ENCODE measurements around the gene PDLIM5.

PDLIM5 gene

DNA sequence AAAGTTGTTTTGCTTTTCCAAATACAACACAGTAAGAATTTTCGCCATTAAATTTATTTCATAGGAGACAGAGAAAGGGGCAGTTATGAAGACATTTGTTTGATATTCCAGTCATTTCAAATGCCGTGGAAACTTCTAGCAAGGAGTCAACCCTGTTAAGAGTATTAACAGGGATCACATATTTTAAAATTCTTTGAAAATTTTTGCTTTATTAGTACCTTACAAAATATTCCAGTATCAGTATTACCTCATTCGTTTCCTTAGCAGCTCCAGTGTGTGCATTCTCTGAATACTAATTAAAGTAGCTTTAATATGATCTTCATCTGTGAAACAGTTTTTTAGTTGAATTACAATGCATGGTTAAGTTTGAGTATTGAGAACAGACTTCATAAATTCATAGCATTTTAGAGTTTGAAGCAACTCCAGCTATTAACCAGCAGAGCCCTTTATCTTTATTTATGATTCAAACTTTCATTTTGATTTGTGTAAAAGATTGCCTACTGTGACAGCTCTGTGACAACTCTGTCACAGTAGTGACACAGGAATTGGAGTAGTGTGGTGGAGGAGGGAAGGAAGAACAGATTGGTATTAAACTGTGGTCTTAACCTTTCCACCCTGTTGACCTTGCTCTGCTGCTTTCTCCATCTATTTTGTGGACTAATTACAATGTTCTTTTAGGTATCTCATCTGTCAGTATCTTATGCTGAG is 86.3 kb downstream of the PDLIM5 start:
- Histone ChIP-seq H2BK120ac (ENCODE audit: low read depth, low read length) (no peak overlapping the region), H3K36me3 (ENCODE audit: control insufficient read depth, insufficient read depth, low read length) (no peaks in the 10 kb centered on the region), H2BK15ac (replicated peaks; ENCODE audit: low read depth) (no peak overlapping the region), H2AK5ac (ENCODE audit: low read length) (no peak overlapping the region), H3K4ac (ENCODE audit: low read depth, low read length) (no peak overlapping the region), H2BK5ac (ENCODE audit: low read length) (no peak overlapping the region), H3K4me2 (ENCODE audit: low read length) (no peak overlapping the region), H3K4me1 (ENCODE audit: control insufficient read depth, low read depth, low read length) (peaks cover 5% of the 10 kb centered on the region), H3K27me3 (ENCODE audit: insufficient read depth, low read length, poor library complexity) (no peaks in the 10 kb centered on the region), H3K56ac (ENCODE audit: low read length) (no peak overlapping the region), H3K23ac (ENCODE audit: low read length) (no peak overlapping the region), H3K27ac (ENCODE audit: low read depth, low read length) (no peak overlapping the region), H4K5ac (ENCODE audit: low read length) (no peak overlapping the region), H3K79me1 (ENCODE audit: low read length) (peaks cover 4% of the 10 kb centered on the region), H3K18ac (ENCODE audit: low read length) (no peak overlapping the region), H4K8ac (ENCODE audit: low read depth, low read length) (no peak overlapping the region), H3K79me2 (ENCODE audit: control insufficient read depth, insufficient read depth, low read length) (no peaks in the 10 kb centered on the region), H3K4me3 (ENCODE audit: low read length) (no peak overlapping the region), H3K9ac (ENCODE audit: low read length) (no peak overlapping the region)
- WGBS (ENCODE audit: extremely low coverage, insufficient coverage, low lambda C conversion rate): no CpG with 5 or more reads among the region's 3 CpGs
- no peak for DNase-seq

DNA sequence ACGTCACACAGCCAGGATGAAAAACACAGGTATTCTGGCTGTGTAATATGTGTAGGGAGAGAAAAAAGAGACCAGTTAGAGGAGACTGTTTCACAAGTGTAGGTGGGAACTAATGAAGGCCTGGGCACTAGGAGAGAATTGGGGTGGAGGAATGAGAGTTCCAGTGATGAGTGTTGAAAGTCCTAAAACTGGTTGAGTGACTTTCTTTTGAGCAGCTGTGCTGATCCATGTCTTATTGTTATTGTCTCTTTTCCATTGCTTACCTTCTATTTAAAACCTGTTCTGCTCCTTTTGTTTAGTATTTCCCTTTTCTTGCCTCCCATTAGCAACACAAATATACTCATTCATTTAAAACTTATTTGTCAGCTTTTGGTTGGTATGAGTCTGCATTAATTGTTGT is 88.7 kb downstream of the PDLIM5 start:
- Histone ChIP-seq H2BK120ac (ENCODE audit: low read depth, low read length) (no peak overlapping the region), H3K79me2 (ENCODE audit: control insufficient read depth, insufficient read depth, low read length) (no peaks in the 10 kb centered on the region), H3K27me3 (ENCODE audit: insufficient read depth, low read length, poor library complexity) (no peaks in the 10 kb centered on the region), H3K4me3 (ENCODE audit: low read length) (no peak overlapping the region), H3K27ac (ENCODE audit: low read depth, low read length) (no peak overlapping the region), H3K79me1 (ENCODE audit: low read length) (peaks cover 3% of the 10 kb centered on the region), H3K4me1 (ENCODE audit: control insufficient read depth, low read depth, low read length) (peaks cover 3% of the 10 kb centered on the region), H3K36me3 (ENCODE audit: control insufficient read depth, insufficient read depth, low read length) (no peaks in the 10 kb centered on the region), H3K9ac (ENCODE audit: low read length) (no peak overlapping the region), H2BK5ac (ENCODE audit: low read length) (no peak overlapping the region), H4K8ac (ENCODE audit: low read depth, low read length) (no peak overlapping the region), H4K5ac (ENCODE audit: low read length) (no peak overlapping the region), H2BK15ac (replicated peaks; ENCODE audit: low read depth) (no peak overlapping the region), H2AK5ac (ENCODE audit: low read length) (no peak overlapping the region), H3K4me2 (ENCODE audit: low read length) (no peak overlapping the region), H3K4ac (ENCODE audit: low read depth, low read length) (no peak overlapping the region), H3K18ac (ENCODE audit: low read length) (no peak overlapping the region), H3K23ac (ENCODE audit: low read length) (no peak overlapping the region), H3K56ac (ENCODE audit: low read length) (no peak overlapping the region)
- WGBS (ENCODE audit: extremely low coverage, insufficient coverage, low lambda C conversion rate): no CpG with 5 or more reads among the region's 1 CpG
- DNase-seq: no peak

DNA sequence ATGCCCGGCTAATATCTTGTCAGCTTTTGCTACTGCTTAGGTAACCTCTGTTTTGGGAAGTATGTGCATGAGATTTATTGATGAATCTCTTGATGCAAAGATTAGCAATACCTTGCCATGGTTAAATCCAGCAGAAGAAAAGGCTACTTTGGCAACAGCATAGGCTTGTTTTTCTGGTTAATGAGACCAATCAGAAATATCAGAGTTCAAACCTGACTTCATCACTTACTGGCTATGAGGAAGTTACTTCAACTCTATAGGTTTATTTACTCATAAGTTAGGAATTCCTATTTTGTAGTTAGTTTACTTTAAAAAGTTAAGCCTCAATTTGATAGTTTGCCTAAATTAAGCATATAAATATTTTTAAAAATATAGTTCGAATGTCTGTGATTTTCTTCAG is 93.1 kb downstream of the PDLIM5 start:
- H2BK120ac ChIP-seq (ENCODE audit: low read depth, low read length): no peak overlapping the region
- no peak overlapping the region for H3K23ac ChIP-seq (ENCODE audit: low read length)
- no peak overlapping the region for H2BK5ac ChIP-seq (ENCODE audit: low read length)
- no peak overlapping the region for H3K4ac ChIP-seq (ENCODE audit: low read depth, low read length)
- DNase-seq: no peak
- no peak overlapping the region for H3K18ac ChIP-seq (ENCODE audit: low read length)
- no peak overlapping the region for H3K9ac ChIP-seq (ENCODE audit: low read length)
- H3K4me2 ChIP-seq (ENCODE audit: low read length): no peak overlapping the region
- H3K27me3 ChIP-seq (ENCODE audit: insufficient read depth, low read length, poor library complexity): no peaks in the 10 kb centered on the region
- WGBS (ENCODE audit: extremely low coverage, insufficient coverage, low lambda C conversion rate): no CpG with 5 or more reads among the region's 2 CpGs
- H3K36me3 ChIP-seq (ENCODE audit: control insufficient read depth, insufficient read depth, low read length): no peaks in the 10 kb centered on the region
- H3K79me2 ChIP-seq (ENCODE audit: control insufficient read depth, insufficient read depth, low read length): no peaks in the 10 kb centered on the region
- no peak overlapping the region for H3K56ac ChIP-seq (ENCODE audit: low read length)
- no peak overlapping the region for H4K8ac ChIP-seq (ENCODE audit: low read depth, low read length)
- peaks cover 5% of the 10 kb centered on the region for H3K79me1 ChIP-seq (ENCODE audit: low read length)
- H4K5ac ChIP-seq (ENCODE audit: low read length): no peak overlapping the region
- no peak overlapping the region for H3K4me3 ChIP-seq (ENCODE audit: low read length)
- peaks cover 8% of the 10 kb centered on the region for H3K4me1 ChIP-seq (ENCODE audit: control insufficient read depth, low read depth, low read length)
- no peak overlapping the region for H2AK5ac ChIP-seq (ENCODE audit: low read length)
- H2BK15ac ChIP-seq (replicated peaks; ENCODE audit: low read depth): no peak overlapping the region
- no peak overlapping the region for H3K27ac ChIP-seq (ENCODE audit: low read depth, low read length)

DNA sequence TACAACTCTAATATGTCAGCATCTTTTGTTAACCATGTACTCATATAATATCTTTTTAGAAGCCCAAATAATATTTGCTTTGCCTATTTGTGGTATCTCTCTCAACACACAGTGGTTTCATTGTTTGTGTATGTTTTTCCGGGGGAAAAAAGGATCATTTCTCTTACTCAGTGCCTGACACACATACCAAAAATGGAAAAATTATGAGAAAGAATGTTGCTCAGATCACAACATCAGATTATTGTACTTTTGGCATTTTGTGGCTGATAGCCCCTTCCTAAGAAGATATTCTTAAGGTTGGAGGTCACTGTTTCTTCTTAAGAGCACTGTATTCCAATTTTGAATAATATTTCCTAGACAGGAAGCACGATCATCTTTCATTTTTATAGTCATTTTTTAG is 93.6 kb downstream of the PDLIM5 start:
- Histone ChIP-seq H3K18ac (ENCODE audit: low read length) (no peak overlapping the region), H3K4ac (ENCODE audit: low read depth, low read length) (no peak overlapping the region)

DNA sequence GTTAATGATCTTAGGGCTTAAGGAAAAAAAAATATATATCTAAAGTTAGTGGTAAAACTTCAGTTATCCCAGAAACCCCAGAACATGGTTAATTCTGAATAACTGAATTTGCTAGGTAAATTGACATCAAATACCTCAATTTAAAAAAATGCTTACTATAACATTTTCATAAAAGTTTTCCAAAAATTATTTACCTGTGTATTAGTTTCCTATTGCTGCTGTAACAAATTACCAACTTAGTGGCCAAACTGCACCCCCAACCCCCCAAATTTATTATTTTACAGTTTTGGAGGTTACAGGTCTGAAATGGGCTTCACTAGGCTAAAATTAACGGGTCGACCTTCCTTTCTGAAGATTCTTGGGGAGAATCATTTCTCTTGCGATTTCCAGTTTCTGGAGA is 95.2 kb downstream of the PDLIM5 start:
- no peak overlapping the region for H2BK5ac ChIP-seq (ENCODE audit: low read length)
- no peak overlapping the region for H3K9ac ChIP-seq (ENCODE audit: low read length)
- peaks cover 8% of the 10 kb centered on the region for H3K4me1 ChIP-seq (ENCODE audit: control insufficient read depth, low read depth, low read length)
- no peaks in the 10 kb centered on the region for H3K79me2 ChIP-seq (ENCODE audit: control insufficient read depth, insufficient read depth, low read length)
- no peak overlapping the region for H3K4me3 ChIP-seq (ENCODE audit: low read length)
- no peak overlapping the region for H2AK5ac ChIP-seq (ENCODE audit: low read length)
- no peaks in the 10 kb centered on the region for H3K27me3 ChIP-seq (ENCODE audit: insufficient read depth, low read length, poor library complexity)
- H3K18ac ChIP-seq (ENCODE audit: low read length): peak overlapping the region; percentile 39
- no peak overlapping the region for H3K4ac ChIP-seq (ENCODE audit: low read depth, low read length)
- WGBS (ENCODE audit: extremely low coverage, insufficient coverage, low lambda C conversion rate): no CpG with 5 or more reads among the region's 3 CpGs
- H3K4me2 ChIP-seq (ENCODE audit: low read length): no peak overlapping the region
- peaks cover 2% of the 10 kb centered on the region for H3K79me1 ChIP-seq (ENCODE audit: low read length)
- no peak overlapping the region for H3K23ac ChIP-seq (ENCODE audit: low read length)
- DNase-seq: no peak
- H3K56ac ChIP-seq (ENCODE audit: low read length): no peak overlapping the region
- H3K36me3 ChIP-seq (ENCODE audit: control insufficient read depth, insufficient read depth, low read length): no peaks in the 10 kb centered on the region
- peak overlapping the region; percentile 81 for H3K27ac ChIP-seq (ENCODE audit: low read depth, low read length)
- H2BK120ac ChIP-seq (ENCODE audit: low read depth, low read length): no peak overlapping the region
- no peak overlapping the region for H2BK15ac ChIP-seq (replicated peaks; ENCODE audit: low read depth)
- H4K8ac ChIP-seq (ENCODE audit: low read depth, low read length): no peak overlapping the region
- H4K5ac ChIP-seq (ENCODE audit: low read length): no peak overlapping the region

More for the DNA sequence above, 93.6 kb downstream of the PDLIM5 start:
- Histone ChIP-seq H3K4me2 (ENCODE audit: low read length) (no peak overlapping the region), H2AK5ac (ENCODE audit: low read length) (no peak overlapping the region), H3K23ac (ENCODE audit: low read length) (no peak overlapping the region), H3K79me1 (ENCODE audit: low read length) (peaks cover 5% of the 10 kb centered on the region), H3K4me3 (ENCODE audit: low read length) (no peak overlapping the region), H2BK5ac (ENCODE audit: low read length) (no peak overlapping the region), H2BK15ac (replicated peaks; ENCODE audit: low read depth) (no peak overlapping the region), H3K9ac (ENCODE audit: low read length) (no peak overlapping the region), H3K27me3 (ENCODE audit: insufficient read depth, low read length, poor library complexity) (no peaks in the 10 kb centered on the region), H3K79me2 (ENCODE audit: control insufficient read depth, insufficient read depth, low read length) (no peaks in the 10 kb centered on the region), H3K36me3 (ENCODE audit: control insufficient read depth, insufficient read depth, low read length) (no peaks in the 10 kb centered on the region), H3K4me1 (ENCODE audit: control insufficient read depth, low read depth, low read length) (peaks cover 8% of the 10 kb centered on the region), H4K5ac (ENCODE audit: low read length) (no peak overlapping the region), H2BK120ac (ENCODE audit: low read depth, low read length) (no peak overlapping the region), H3K27ac (ENCODE audit: low read depth, low read length) (no peak overlapping the region), H3K56ac (ENCODE audit: low read length) (no peak overlapping the region), H4K8ac (ENCODE audit: low read depth, low read length) (no peak overlapping the region)
- no CpG with 5 or more reads among the region's 2 CpGs for WGBS (ENCODE audit: extremely low coverage, insufficient coverage, low lambda C conversion rate)
- DNase-seq: no peak

DNA sequence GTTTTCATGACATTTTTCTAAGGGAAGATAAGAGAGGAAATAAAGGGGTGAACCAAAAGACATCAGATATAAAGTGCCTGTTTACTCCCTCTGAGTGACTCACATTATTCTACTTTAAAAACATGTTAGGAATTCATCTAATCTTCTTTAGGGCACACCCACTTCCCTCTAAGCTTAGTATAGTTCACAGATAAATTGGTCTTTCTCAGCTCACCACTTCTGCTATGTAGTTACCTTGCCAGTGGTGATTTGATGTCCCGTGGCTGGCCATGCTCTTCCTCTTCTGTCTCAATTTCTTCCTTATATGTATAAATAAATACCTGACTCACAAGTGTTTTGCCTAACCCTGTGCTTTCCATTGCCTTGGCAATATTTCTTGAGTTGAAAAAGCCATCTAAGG is 96.8 kb downstream of the PDLIM5 start:
- no peak overlapping the region for H3K4ac ChIP-seq (ENCODE audit: low read depth, low read length)
- no peak overlapping the region for H4K8ac ChIP-seq (ENCODE audit: low read depth, low read length)
- H2BK120ac ChIP-seq (ENCODE audit: low read depth, low read length): no peak overlapping the region
- H3K79me1 ChIP-seq (ENCODE audit: low read length): peaks cover 2% of the 10 kb centered on the region
- peaks cover 8% of the 10 kb centered on the region for H3K4me1 ChIP-seq (ENCODE audit: control insufficient read depth, low read depth, low read length)
- no CpG with 5 or more reads among the region's 1 CpG for WGBS (ENCODE audit: extremely low coverage, insufficient coverage, low lambda C conversion rate)
- H2BK15ac ChIP-seq (replicated peaks; ENCODE audit: low read depth): no peak overlapping the region
- no peak overlapping the region for H4K5ac ChIP-seq (ENCODE audit: low read length)
- no peak overlapping the region for H2BK5ac ChIP-seq (ENCODE audit: low read length)
- H3K79me2 ChIP-seq (ENCODE audit: control insufficient read depth, insufficient read depth, low read length): no peaks in the 10 kb centered on the region
- H3K4me3 ChIP-seq (ENCODE audit: low read length): no peak overlapping the region
- no peak overlapping the region for H3K27ac ChIP-seq (ENCODE audit: low read depth, low read length)
- H3K27me3 ChIP-seq (ENCODE audit: insufficient read depth, low read length, poor library complexity): no peaks in the 10 kb centered on the region
- H3K36me3 ChIP-seq (ENCODE audit: control insufficient read depth, insufficient read depth, low read length): no peaks in the 10 kb centered on the region
- H3K56ac ChIP-seq (ENCODE audit: low read length): no peak overlapping the region
- H3K18ac ChIP-seq (ENCODE audit: low read length): no peak overlapping the region
- H3K9ac ChIP-seq (ENCODE audit: low read length): no peak overlapping the region
- no peak overlapping the region for H3K23ac ChIP-seq (ENCODE audit: low read length)
- no peak overlapping the region for H2AK5ac ChIP-seq (ENCODE audit: low read length)
- DNase-seq: peak; percentile 89
- H3K4me2 ChIP-seq (ENCODE audit: low read length): no peak overlapping the region
